Measurements from ENCODE around the gene HERC2. TPM values are rescaled to one million over a fixed set of nuclear protein-coding genes. Genes with fewer than 3 reads are reported as not detected.

Gene HERC2
- total and polyA plus RNA-seq, 2 of the 13 experiments (the other 11 are each of a cell fraction or from before 2014, with no cell fraction given), result 17.6 to 24.8 TPM

DNA sequence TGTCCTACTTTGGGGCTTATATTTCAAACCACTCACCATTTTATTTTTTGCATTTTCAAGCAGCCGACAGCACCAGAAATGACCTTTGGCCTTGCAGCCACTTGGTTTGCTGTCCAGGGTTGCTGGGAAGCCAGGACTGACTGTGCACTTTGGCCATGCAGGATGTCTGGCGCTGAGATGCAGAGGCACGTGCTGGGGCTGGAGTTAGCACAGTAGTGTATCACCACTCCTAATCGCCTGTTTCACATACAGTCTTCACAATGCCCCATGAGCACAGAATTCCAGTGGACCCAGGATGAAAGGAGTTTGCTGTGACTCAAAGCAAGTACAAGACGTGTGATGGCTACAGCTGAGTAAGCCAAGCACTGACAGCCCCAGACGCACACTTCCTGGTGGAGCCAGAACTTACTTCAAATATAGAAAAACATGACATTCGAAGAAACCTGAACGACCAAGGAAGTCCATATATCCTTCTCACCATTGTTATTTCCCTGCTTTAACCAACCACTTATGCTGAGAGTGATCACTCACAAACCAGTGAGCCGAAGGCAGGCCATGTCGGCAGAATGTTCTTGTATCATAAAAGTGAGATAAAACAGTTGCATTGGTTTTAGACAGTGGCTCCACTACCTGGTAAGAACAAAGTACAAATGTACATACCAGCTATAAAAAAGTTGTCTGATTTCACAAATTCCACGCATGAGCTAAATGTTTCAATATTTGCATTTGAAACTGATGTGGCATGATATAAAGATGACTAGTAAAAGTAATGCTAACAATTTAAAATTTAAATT, 238.9 kb downstream of the HERC2 start (continued):
- TF ChIP-seq AKAP8 (CRISPR knock-in tag; IDR thresholded peaks at IDR 0.05) (no peak), NFKB2 (CRISPR knock-in tag; IDR thresholded peaks at IDR 0.05; ENCODE audit: borderline replicate concordance) (0 out of 2 replicates have a peak, but pooled peaks have one; percentile 34), JUNB (CRISPR knock-in tag; IDR thresholded peaks at IDR 0.05; ENCODE audit: borderline replicate concordance) (no peak), PRMT3 (CRISPR knock-in tag; IDR thresholded peaks at IDR 0.05; ENCODE audit: borderline replicate concordance, low read depth) (no peak), FOSL1 (CRISPR knock-in tag; IDR thresholded peaks at IDR 0.05; ENCODE audit: borderline replicate concordance) (no peak), ZMYM3 (CRISPR knock-in tag; IDR thresholded peaks at IDR 0.05) (no peak), ZBTB3 (CRISPR knock-in tag; IDR thresholded peaks at IDR 0.05; ENCODE audit: borderline replicate concordance, low read depth) (no peak), HMG20A (CRISPR knock-in tag; IDR thresholded peaks at IDR 0.05; ENCODE audit: borderline replicate concordance) (no peak), FOXA3 (CRISPR knock-in tag; IDR thresholded peaks at IDR 0.05) (0 out of 2 replicates have a peak, but pooled peaks have one; percentile 25), MTF2 (CRISPR knock-in tag; IDR thresholded peaks at IDR 0.05; ENCODE audit: borderline replicate concordance) (no peak), SP140L (CRISPR knock-in tag; IDR thresholded peaks at IDR 0.05; ENCODE audit: borderline replicate concordance) (no peak), SATB2 (CRISPR knock-in tag; IDR thresholded peaks at IDR 0.05) (0 out of 2 replicates have a peak, but pooled peaks have one; percentile 30), RFXAP (CRISPR knock-in tag; IDR thresholded peaks at IDR 0.05; ENCODE audit: borderline replicate concordance) (no peak), WIZ (CRISPR knock-in tag; IDR thresholded peaks at IDR 0.05) (no peak; the same call in 1 of the 2 replicates), ELF4 (CRISPR knock-in tag; IDR thresholded peaks at IDR 0.05; ENCODE audit: borderline replicate concordance) (no peak), NFIC (IDR thresholded peaks at IDR 0.05; ENCODE audit: low read length) (no peak)
- TF ChIP-seq, protein P1, sequence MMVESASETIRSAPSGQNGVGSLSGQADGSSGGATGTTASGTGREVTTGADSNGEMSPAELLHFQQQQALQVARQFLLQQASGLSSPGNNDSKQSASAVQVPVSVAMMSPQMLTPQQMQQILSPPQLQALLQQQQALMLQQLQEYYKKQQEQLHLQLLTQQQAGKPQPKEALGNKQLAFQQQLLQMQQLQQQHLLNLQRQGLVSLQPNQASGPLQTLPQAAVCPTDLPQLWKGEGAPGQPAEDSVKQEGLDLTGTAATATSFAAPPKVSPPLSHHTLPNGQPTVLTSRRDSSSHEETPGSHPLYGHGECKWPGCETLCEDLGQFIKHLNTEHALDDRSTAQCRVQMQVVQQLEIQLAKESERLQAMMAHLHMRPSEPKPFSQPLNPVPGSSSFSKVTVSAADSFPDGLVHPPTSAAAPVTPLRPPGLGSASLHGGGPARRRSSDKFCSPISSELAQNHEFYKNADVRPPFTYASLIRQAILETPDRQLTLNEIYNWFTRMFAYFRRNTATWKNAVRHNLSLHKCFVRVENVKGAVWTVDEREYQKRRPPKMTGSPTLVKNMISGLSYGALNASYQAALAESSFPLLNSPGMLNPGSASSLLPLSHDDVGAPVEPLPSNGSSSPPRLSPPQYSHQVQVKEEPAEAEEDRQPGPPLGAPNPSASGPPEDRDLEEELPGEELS (CRISPR knock-in tag; IDR thresholded peaks at IDR 0.05), result peak; percentile 35; the same call in 1 of the 2 replicates
- TF ChIP-seq, protein P2, sequence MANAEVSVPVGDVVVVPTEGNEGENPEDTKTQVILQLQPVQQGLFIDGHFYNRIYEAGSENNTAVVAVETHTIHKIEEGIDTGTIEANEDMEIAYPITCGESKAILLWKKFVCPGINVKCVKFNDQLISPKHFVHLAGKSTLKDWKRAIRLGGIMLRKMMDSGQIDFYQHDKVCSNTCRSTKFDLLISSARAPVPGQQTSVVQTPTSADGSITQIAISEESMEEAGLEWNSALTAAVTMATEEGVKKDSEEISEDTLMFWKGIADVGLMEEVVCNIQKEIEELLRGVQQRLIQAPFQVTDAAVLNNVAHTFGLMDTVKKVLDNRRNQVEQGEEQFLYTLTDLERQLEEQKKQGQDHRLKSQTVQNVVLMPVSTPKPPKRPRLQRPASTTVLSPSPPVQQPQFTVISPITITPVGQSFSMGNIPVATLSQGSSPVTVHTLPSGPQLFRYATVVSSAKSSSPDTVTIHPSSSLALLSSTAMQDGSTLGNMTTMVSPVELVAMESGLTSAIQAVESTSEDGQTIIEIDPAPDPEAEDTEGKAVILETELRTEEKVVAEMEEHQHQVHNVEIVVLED (CRISPR knock-in tag; IDR thresholded peaks at IDR 0.05; ENCODE audit: borderline replicate concordance), result no peak; the same call in 1 of the 2 replicates
- TF ChIP-seq, protein P3, sequence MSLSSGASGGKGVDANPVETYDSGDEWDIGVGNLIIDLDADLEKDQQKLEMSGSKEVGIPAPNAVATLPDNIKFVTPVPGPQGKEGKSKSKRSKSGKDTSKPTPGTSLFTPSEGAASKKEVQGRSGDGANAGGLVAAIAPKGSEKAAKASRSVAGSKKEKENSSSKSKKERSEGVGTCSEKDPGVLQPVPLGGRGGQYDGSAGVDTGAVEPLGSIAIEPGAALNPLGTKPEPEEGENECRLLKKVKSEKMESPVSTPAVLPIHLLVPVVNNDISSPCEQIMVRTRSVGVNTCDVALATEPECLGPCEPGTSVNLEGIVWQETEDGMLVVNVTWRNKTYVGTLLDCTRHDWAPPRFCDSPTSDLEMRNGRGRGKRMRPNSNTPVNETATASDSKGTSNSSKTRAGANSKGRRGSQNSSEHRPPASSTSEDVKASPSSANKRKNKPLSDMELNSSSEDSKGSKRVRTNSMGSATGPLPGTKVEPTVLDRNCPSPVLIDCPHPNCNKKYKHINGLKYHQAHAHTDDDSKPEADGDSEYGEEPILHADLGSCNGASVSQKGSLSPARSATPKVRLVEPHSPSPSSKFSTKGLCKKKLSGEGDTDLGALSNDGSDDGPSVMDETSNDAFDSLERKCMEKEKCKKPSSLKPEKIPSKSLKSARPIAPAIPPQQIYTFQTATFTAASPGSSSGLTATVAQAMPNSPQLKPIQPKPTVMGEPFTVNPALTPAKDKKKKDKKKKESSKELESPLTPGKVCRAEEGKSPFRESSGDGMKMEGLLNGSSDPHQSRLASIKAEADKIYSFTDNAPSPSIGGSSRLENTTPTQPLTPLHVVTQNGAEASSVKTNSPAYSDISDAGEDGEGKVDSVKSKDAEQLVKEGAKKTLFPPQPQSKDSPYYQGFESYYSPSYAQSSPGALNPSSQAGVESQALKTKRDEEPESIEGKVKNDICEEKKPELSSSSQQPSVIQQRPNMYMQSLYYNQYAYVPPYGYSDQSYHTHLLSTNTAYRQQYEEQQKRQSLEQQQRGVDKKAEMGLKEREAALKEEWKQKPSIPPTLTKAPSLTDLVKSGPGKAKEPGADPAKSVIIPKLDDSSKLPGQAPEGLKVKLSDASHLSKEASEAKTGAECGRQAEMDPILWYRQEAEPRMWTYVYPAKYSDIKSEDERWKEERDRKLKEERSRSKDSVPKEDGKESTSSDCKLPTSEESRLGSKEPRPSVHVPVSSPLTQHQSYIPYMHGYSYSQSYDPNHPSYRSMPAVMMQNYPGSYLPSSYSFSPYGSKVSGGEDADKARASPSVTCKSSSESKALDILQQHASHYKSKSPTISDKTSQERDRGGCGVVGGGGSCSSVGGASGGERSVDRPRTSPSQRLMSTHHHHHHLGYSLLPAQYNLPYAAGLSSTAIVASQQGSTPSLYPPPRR (CRISPR knock-in tag; IDR thresholded peaks at IDR 0.05; ENCODE audit: borderline replicate concordance), result no peak
- TF ChIP-seq, protein P4, sequence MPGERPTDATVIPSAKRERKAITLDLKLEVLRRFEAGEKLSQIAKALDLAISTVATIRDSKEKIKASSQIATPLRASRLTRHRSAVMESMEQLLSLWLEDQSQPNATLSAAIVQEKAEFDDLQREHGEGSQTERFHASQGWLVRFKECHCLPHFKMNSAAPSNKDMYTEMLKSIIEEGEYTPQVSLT (CRISPR knock-in tag; IDR thresholded peaks at IDR 0.05; ENCODE audit: borderline replicate concordance, low read depth), result no peak

All from HepG2 (cell line).